HEK293 (cell line): ENCODE results near the gene ARHGAP22.

ENCODE experiments used
- CTCF ChIA-PET: fragments of 350-600 bp; formaldehyde crosslinking; extraction: SDS; loops from one replicate; lab custom pipeline; 2021; ENCODE audit warnings: antibody characterized with exemption; lab: Yijun Ruan, JAX
- POLR2A ChIA-PET: fragments of 300-600 bp; formaldehyde crosslinking; extraction: SDS; loops from one replicate; lab custom pipeline; 2020; ENCODE audit warnings: antibody characterized with exemption, inconsistent platforms; lab: Yijun Ruan, JAX
- H3K27ac ChIP-seq: fragments of 200-500 bp; sonication (Bioruptor generic); 2 replicates; pipeline ENCODE4 v1.5.1; 2014; ENCODE audit warnings: low read depth, low read length, control low read depth, inconsistent platforms; ENCODE audit errors: extremely low read depth
- H3K36me3 ChIP-seq, 2 experiments: fragments of 200-500 bp in 1 of 2; sonication (Bioruptor generic) in 1 of 2; 1 replicate in 1 of 2; 2 replicates in 1 of 2; pipeline ENCODE4 v1.5.1; 2014 to 2017; ENCODE audit warnings: inconsistent platforms in 2 of 2, low read length in 2 of 2; ENCODE audit not compliant: control insufficient read depth in 2 of 2, insufficient read depth in 1 of 2
- H3K4me1 ChIP-seq: fragments of 200-500 bp; sonication (Bioruptor generic); 2 replicates; pipeline ENCODE4 v1.5.1; 2014; ENCODE audit warnings: mild to moderate bottlenecking, low read length, inconsistent platforms; ENCODE audit not compliant: control insufficient read depth, insufficient read depth
- H3K4me3 ChIP-seq: 2 replicates; pipeline ENCODE4 v1.5.1; 2011; ENCODE audit warnings: low read depth, mild to moderate bottlenecking, control low read depth, low read length, moderate library complexity
- H3K9me3 ChIP-seq: fragments of 200-500 bp; sonication (Bioruptor generic); 2 replicates; pipeline ENCODE4 v1.5.1; 2014; ENCODE audit warnings: low read depth, low read length, inconsistent platforms; ENCODE audit not compliant: control insufficient read depth, insufficient read depth
- GLI2 ChIP-seq: fragments of 450-650 bp; formaldehyde crosslinking; IDR thresholded peaks from 2 replicates; pipeline ENCODE4; 2017; ENCODE audit warnings: missing biosample characterization, missing genetic modification characterization, low read depth, borderline replicate concordance
- GLI4 ChIP-seq: fragments of 450-650 bp; formaldehyde crosslinking; IDR thresholded peaks from 2 replicates; pipeline ENCODE4 v1.5.1; 2016; ENCODE audit warnings: missing biosample characterization, missing genetic modification characterization
- PRDM6 ChIP-seq: fragments of 450-650 bp; formaldehyde crosslinking; IDR thresholded peaks from 2 replicates; pipeline ENCODE4 v1.5.1; 2017; ENCODE audit warnings: missing biosample characterization, missing genetic modification characterization
- SCRT1 ChIP-seq: fragments of 450-650 bp; formaldehyde crosslinking; IDR thresholded peaks from 2 replicates; pipeline ENCODE4 v1.5.1; 2016; ENCODE audit warnings: missing biosample characterization, missing genetic modification characterization, borderline replicate concordance
- SP2 ChIP-seq: fragments of 450-650 bp; formaldehyde crosslinking; IDR thresholded peaks from 2 replicates; pipeline ENCODE4 v1.5.1; 2016; ENCODE audit warnings: missing biosample characterization, missing genetic modification characterization
- ZBTB10 ChIP-seq: fragments of 450-650 bp; formaldehyde crosslinking; IDR thresholded peaks from 2 replicates; pipeline ENCODE4 v1.5.1; 2016; ENCODE audit warnings: missing biosample characterization, missing genetic modification characterization
- ZBTB11 ChIP-seq: fragments of 450-650 bp; formaldehyde crosslinking; conservative IDR thresholded peaks from 2 replicates; pipeline ENCODE4 v1.5.1; 2016; ENCODE audit warnings: low read depth, missing biosample characterization, missing genetic modification characterization
- ZBTB20 ChIP-seq: fragments of 450-650 bp; formaldehyde crosslinking; IDR thresholded peaks from 2 replicates; pipeline ENCODE4 v1.5.1; 2016; ENCODE audit warnings: missing biosample characterization, missing genetic modification characterization
- ZEB2 ChIP-seq: fragments of 450-650 bp; formaldehyde crosslinking; IDR thresholded peaks from 2 replicates; pipeline ENCODE4 v1.5.1; 2016; ENCODE audit warnings: missing biosample characterization, missing genetic modification characterization
- ZNF10 ChIP-seq: fragments of 450-650 bp; formaldehyde crosslinking; IDR thresholded peaks from 2 replicates; pipeline ENCODE4 v1.5.1; 2017; ENCODE audit warnings: missing biosample characterization, missing genetic modification characterization
- ZNF114 ChIP-seq: fragments of 450-650 bp; formaldehyde crosslinking; IDR thresholded peaks from 2 replicates; pipeline ENCODE4 v1.5.0; 2017; ENCODE audit warnings: missing biosample characterization, missing genetic modification characterization
- ZNF18 ChIP-seq: fragments of 450-650 bp; formaldehyde crosslinking; IDR thresholded peaks from 2 replicates; pipeline ENCODE4 v1.5.1; 2016; ENCODE audit warnings: missing biosample characterization, missing genetic modification characterization
- ZNF223 ChIP-seq: fragments of 450-650 bp; formaldehyde crosslinking; IDR thresholded peaks from 2 replicates; pipeline ENCODE4 v1.5.1; 2016; ENCODE audit warnings: missing biosample characterization, missing genetic modification characterization
- ZNF248 ChIP-seq: fragments of 450-650 bp; formaldehyde crosslinking; IDR thresholded peaks from 2 replicates; pipeline ENCODE4 v1.5.1; 2017; ENCODE audit warnings: missing biosample characterization, missing genetic modification characterization
- ZNF48 ChIP-seq: fragments of 450-650 bp; formaldehyde crosslinking; IDR thresholded peaks from 2 replicates; pipeline ENCODE4 v1.5.1; 2016; ENCODE audit warnings: missing biosample characterization, missing genetic modification characterization
- ZNF514 ChIP-seq: fragments of 450-650 bp; formaldehyde crosslinking; IDR thresholded peaks from 2 replicates; pipeline ENCODE4 v1.5.1; 2016; ENCODE audit warnings: missing biosample characterization, missing genetic modification characterization
- ZNF530 ChIP-seq: fragments of 450-650 bp; formaldehyde crosslinking; IDR thresholded peaks from 2 replicates; pipeline ENCODE4 v1.5.1; 2016; ENCODE audit warnings: low read depth, missing biosample characterization, missing genetic modification characterization
- ZNF610 ChIP-seq: fragments of 450-650 bp; formaldehyde crosslinking; IDR thresholded peaks from 2 replicates; pipeline ENCODE4 v1.5.1; 2016; ENCODE audit warnings: missing biosample characterization, missing genetic modification characterization, borderline replicate concordance
- ZNF621 ChIP-seq: fragments of 450-650 bp; formaldehyde crosslinking; IDR thresholded peaks from 2 replicates; pipeline ENCODE4 v1.5.1; 2017; ENCODE audit warnings: missing biosample characterization, missing genetic modification characterization
- ZNF624 ChIP-seq: fragments of 450-650 bp; formaldehyde crosslinking; IDR thresholded peaks from 2 replicates; pipeline ENCODE4 v1.5.1; 2017; ENCODE audit warnings: missing biosample characterization, missing genetic modification characterization
- ZNF626 ChIP-seq: fragments of 450-650 bp; sonication (Bioruptor Pico); formaldehyde crosslinking; IDR thresholded peaks from 2 replicates; pipeline ENCODE4 v1.5.1; 2018; ENCODE audit warnings: missing biosample characterization, missing genetic modification characterization, inconsistent platforms
- ZNF654 ChIP-seq: fragments of 450-650 bp; formaldehyde crosslinking; IDR thresholded peaks from 2 replicates; pipeline ENCODE4 v1.5.1; 2016; ENCODE audit warnings: low read depth, missing biosample characterization, missing genetic modification characterization
- ZNF658 ChIP-seq: fragments of 450-650 bp; formaldehyde crosslinking; IDR thresholded peaks from 2 replicates; pipeline ENCODE4; 2016; ENCODE audit warnings: missing biosample characterization, missing genetic modification characterization
- ZNF664 ChIP-seq: fragments of 450-650 bp; formaldehyde crosslinking; IDR thresholded peaks from 2 replicates; pipeline ENCODE4 v1.5.1; 2016; ENCODE audit warnings: missing biosample characterization, missing genetic modification characterization
- ZNF670 ChIP-seq: fragments of 450-650 bp; formaldehyde crosslinking; IDR thresholded peaks from 2 replicates; pipeline ENCODE4 v1.5.1; 2016; ENCODE audit warnings: missing biosample characterization, missing genetic modification characterization, low read depth
- ZNF785 ChIP-seq: fragments of 450-650 bp; formaldehyde crosslinking; IDR thresholded peaks from 2 replicates; pipeline ENCODE4 v1.5.1; 2016; ENCODE audit warnings: missing biosample characterization, missing genetic modification characterization
- ZSCAN23 ChIP-seq: fragments of 450-650 bp; formaldehyde crosslinking; IDR thresholded peaks from 2 replicates; pipeline ENCODE4 v1.5.1; 2016; ENCODE audit warnings: missing biosample characterization, missing genetic modification characterization

Gene ARHGAP22

GRCh38 chr10:48536156-48536500 is 68.7 kb downstream of the ARHGAP22 start:
- no peaks in the 10 kb centered on the region for H3K4me1 ChIP-seq
- H3K9me3 ChIP-seq: no peaks in the 10 kb centered on the region
- no peak overlapping the region for H3K4me3 ChIP-seq
- TF ChIP-seq ZBTB20 (no peak), SP2 (tag by site-specific recombination) (no peak), ZNF18 (tag by site-specific recombination) (no peak), ZNF624 (tag by site-specific recombination) (no peak), ZNF610 (tag by site-specific recombination) (no peak), ZNF626 (tag by site-specific recombination) (no peak), ZSCAN23 (tag by site-specific recombination) (no peak), GLI2 (tag by site-specific recombination) (no peak), ZNF654 (tag by site-specific recombination) (no peak)
- no peak overlapping the region for H3K27ac ChIP-seq
- CTCF ChIA-PET: interaction anchor here (0.7 to 2.9 kb wide), 4 partner anchors 11 to 120 kb away, joined by 4 to 14 read pairs (median 4); no protein-coding TSS in a partner anchor
- H3K36me3 ChIP-seq: no peaks in the 10 kb centered on the region
- POLR2A ChIA-PET: no interaction called here

- POLR2A ChIA-PET: no interaction called here
Observed at GRCh38 chr10:48535416-48536155, 69.3 kb downstream of the ARHGAP22 start.

More at GRCh38 chr10:48535416-48536155, 69.3 kb downstream of the ARHGAP22 start:
- TF ChIP-seq ZNF10 (tag by site-specific recombination): no peak
- no peak for TF ChIP-seq GLI4 (tag by site-specific recombination)
- TF ChIP-seq ZNF248 (tag by site-specific recombination): no peak
- TF ChIP-seq ZNF785 (tag by site-specific recombination): no peak
- TF ChIP-seq PRDM6 (tag by site-specific recombination): no peak
- TF ChIP-seq ZBTB11 (tag by site-specific recombination): no peak
- TF ChIP-seq ZNF48: no peak
- no peak for TF ChIP-seq ZNF664 (tag by site-specific recombination)
- TF ChIP-seq ZNF658 (tag by site-specific recombination): no peak
- TF ChIP-seq SCRT1: no peak
- TF ChIP-seq ZNF621: no peak
- TF ChIP-seq ZBTB10 (tag by site-specific recombination): no peak
- no peak for TF ChIP-seq ZNF223 (tag by site-specific recombination)
- TF ChIP-seq ZNF514 (tag by site-specific recombination): no peak
- TF ChIP-seq ZNF530 (tag by site-specific recombination): no peak
- no peak for TF ChIP-seq ZEB2 (tag by site-specific recombination)
- no peak for TF ChIP-seq ZNF114 (tag by site-specific recombination)
- TF ChIP-seq ZNF670 (tag by site-specific recombination): no peak
- TF ChIP-seq, all 188 proteins: peak for 0
- CTCF ChIA-PET: interaction anchor here (0.6 to 2.9 kb wide), 5 partner anchors 11 to 121 kb away, joined by 3 to 14 read pairs (median 4); no protein-coding TSS in a partner anchor
- H3K4me3 ChIP-seq: no peak overlapping the region
- no peak overlapping the region for H3K27ac ChIP-seq
- H3K36me3 ChIP-seq: no peaks in the 10 kb centered on the region
- H3K9me3 ChIP-seq: no peaks in the 10 kb centered on the region
- H3K4me1 ChIP-seq: no peaks in the 10 kb centered on the region
